Fibroblast of villous mesenchyme (primary cell): Measurements from ENCODE around the gene MOV10L1. TPM values are rescaled to one million over a fixed set of nuclear protein-coding genes. Genes with fewer than 3 reads are reported as not detected.
A peak's percentile ranks its signal among the peaks of the same experiment; 100 is the strongest.
"Not testable (repeated sequence)": the region's sequence is repeated elsewhere in the genome, so short reads cannot be mapped to it uniquely, and the experiment has no call there.

Experiments
- DNase-seq: peaks from one replicate; pipeline ENCODE4 v3.0.0-alpha.2; 2010; ENCODE audit warnings: low read depth
- H3K4me3 ChIP-seq: 2 replicates; pipeline ENCODE4 v1.5.1; 2011; ENCODE audit warnings: low read depth, mild to moderate bottlenecking, low read length
- total RNA-seq: library from RNA; depleted of rRNA; stranded (reverse); fragments of >200 nt; gene quantifications from 2 replicates; pipeline ENCODE4 v1.2.3, GENCODE V29; 2012
- TF ChIP-seq, protein P1 (sequence below): IDR thresholded peaks from 2 replicates; pipeline ENCODE4 v1.5.1; 2012; ENCODE audit warnings: low read depth, mild to moderate bottlenecking, low read length; ENCODE audit not compliant: insufficient read depth

Gene MOV10L1
- total RNA-seq, 1 donor: 10.8 TPM

- DNase-seq: no peak
- no peak overlapping the region for H3K4me3 ChIP-seq
- TF ChIP-seq, protein P1, sequence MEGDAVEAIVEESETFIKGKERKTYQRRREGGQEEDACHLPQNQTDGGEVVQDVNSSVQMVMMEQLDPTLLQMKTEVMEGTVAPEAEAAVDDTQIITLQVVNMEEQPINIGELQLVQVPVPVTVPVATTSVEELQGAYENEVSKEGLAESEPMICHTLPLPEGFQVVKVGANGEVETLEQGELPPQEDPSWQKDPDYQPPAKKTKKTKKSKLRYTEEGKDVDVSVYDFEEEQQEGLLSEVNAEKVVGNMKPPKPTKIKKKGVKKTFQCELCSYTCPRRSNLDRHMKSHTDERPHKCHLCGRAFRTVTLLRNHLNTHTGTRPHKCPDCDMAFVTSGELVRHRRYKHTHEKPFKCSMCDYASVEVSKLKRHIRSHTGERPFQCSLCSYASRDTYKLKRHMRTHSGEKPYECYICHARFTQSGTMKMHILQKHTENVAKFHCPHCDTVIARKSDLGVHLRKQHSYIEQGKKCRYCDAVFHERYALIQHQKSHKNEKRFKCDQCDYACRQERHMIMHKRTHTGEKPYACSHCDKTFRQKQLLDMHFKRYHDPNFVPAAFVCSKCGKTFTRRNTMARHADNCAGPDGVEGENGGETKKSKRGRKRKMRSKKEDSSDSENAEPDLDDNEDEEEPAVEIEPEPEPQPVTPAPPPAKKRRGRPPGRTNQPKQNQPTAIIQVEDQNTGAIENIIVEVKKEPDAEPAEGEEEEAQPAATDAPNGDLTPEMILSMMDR: no peak
These were observed 5.2 kb upstream of the MOV10L1 start for GRCh38 chr22:50084614-50085021.

DNA sequence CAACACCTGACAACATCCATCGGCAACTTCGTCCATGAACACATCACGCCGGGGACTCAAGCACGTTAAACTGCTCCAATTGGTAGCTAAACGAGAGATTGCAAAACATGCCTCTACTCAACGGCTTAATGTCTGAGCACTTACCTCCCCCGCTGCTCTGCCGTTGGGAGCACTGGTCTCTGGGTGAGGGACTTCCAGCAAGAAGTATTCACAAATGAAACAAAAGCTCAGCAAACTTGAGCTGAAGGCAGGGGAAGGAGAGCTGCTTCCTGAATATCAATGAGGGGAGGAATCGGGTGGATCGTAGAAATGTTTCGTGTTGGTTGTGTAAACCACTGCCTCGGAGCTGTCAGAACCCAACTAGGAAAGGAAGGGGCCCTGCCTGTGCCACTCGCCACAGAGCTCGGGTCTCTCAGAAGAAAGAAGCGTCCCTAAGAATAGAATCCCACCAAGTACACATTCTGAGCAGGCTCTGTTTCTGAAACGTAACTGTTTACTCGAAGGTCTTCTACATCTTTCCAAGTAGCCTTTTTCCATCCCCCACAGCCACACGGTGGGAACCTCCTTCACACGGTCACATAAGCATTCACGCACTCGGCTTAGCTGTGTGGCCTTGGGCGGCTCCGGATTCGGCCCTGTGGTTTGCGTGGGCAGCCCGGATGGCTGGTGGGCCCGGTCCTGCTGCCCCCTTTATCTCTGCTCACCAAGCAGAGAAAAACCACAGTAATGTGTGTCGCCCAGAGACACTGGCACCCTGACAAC is 4.4 kb upstream of the MOV10L1 start, which contains the start of gene MLC1:
TSS of gene MLC1 (minus strand) at position 216 of the 762 bp plus-strand sequence. CDS start 524 bp downstream, outside the sequence.
- TF ChIP-seq, protein P1: no peak
- peak; percentile 55 for DNase-seq
- no peak within 1 kb of the TSS for H3K4me3 ChIP-seq

DNA sequence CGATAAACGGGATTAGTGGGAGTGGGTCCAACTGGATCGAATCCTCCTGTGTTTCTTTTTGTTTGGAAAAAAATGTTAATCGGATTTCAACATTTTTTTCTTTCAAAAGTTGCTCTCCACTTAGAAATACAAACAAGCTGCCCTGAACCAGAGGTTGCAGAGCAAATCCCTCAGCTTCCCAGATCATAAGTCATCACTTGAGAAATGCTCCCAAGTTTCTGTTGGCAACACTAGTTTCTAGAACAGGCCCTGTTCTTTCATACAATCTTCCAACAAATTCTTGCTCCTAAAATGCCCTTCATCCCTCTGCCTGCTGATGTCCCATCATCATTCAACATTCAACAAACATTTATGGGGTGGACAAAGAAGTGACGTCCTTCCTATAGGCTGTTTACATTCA is 3.3 kb upstream of the MOV10L1 start:
- TF ChIP-seq, protein P1: no peak
- no peak overlapping the region for H3K4me3 ChIP-seq
- DNase-seq: peak; percentile 84

DNA sequence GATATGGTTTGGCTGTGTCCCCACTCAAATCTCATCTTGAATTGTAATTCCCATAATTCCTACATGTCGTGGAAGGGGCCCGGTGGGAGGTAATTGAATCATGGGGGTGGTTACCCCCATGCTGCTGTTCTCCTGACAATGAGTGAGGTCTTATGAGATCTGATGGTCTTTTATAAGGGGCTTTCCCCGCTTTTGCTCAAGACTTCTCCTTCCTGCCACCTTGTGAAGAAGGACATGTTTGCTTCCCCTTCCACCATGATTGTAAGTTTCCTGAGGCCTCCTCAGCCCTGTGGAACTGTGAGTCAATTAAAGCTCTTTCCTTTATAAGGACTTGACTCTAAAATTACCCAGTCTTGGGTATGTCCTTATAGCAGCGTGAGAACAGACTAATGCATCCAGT is 2.8 kb upstream of the MOV10L1 start:
- DNase-seq, H3K4me3 ChIP-seq: not testable (repeated sequence)

DNA sequence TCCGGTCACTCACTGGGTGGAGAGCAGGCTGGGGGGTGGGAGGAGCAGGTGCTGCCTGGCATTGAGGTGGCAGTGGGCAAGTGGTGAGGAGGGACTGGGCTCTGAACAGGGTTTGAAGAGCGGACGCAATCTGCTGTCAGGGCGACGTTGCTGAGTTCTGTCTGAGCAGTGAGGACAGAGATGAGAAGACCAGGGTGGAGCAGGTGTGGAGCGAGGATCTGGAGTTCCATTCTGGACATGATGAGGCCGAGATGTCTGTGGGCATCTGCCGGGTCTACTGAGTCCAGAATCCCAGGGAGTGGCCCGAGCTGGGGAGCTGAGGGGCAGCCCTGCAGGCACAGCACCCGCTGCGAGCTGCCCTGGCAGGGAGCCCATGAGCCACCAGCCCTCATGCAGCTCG is 2.2 kb upstream of the MOV10L1 start:
- no peak for DNase-seq
- no peak overlapping the region for H3K4me3 ChIP-seq
- TF ChIP-seq, protein P1: no peak

DNA sequence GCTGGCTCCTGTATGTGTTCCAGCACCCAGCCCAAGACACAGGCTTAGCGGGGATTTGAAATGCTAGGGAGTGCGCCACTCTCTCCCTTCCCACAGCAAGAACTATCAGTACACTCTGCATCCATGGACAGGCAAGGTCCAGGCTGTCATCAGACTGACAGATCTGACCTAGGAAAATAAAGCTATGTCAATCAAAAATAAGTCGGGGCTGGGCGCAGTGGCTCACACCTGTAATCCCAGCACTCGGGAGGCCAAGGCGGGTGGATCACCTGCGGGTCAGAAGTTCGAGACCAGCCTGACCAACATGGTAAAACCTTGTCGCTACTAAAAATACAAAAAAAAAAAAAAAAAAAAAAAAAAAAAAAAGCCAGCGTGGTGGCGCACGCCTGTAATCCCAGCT is 1.7 kb upstream of the MOV10L1 start:
- no peak for DNase-seq
- H3K4me3 ChIP-seq: no peak overlapping the region
- TF ChIP-seq, protein P1: no peak

GRCh38 chr22:50089231-50089630 is 575 bp upstream of the MOV10L1 start:
- no peak for DNase-seq
- TF ChIP-seq, protein P1: no peak
- no peak overlapping the region for H3K4me3 ChIP-seq
